ENCODE data around the gene NDUFS6. TPM values are rescaled to one million over a fixed set of nuclear protein-coding genes. Genes with fewer than 3 reads are reported as not detected.

The NDUFS6 gene
- total and polyA plus RNA-seq, 2 of the 8 experiments (the other 6 are each of a cell fraction or from before 2014, with no cell fraction given) = 72.7 to 191 TPM

GRCh38 chr5:1761453-1761755 lies 39.8 kb upstream of the NDUFS6 start (continued):
- TF ChIP-seq CHD7 (IDR thresholded peaks at IDR 0.05; ENCODE audit: insufficient replicate concordance, low read length) = no peak
- no peak for TF ChIP-seq TBP (IDR thresholded peaks at IDR 0.05; ENCODE audit: low read depth, low read length)
- no peak for TF ChIP-seq SAP30 (IDR thresholded peaks at IDR 0.05; ENCODE audit: insufficient read depth, insufficient replicate concordance, low read length)
- no peak for TF ChIP-seq YY1 (IDR thresholded peaks at IDR 0.05; ENCODE audit: low read depth, low read length)
- TF ChIP-seq RAD21 (IDR thresholded peaks at IDR 0.05 in 1 of 2, conservative IDR thresholded peaks at IDR 0.05 in 1 of 2; ENCODE audit: low read depth in 2 of 2, low read length in 2 of 2) = no peak
- TF ChIP-seq ASH2L (IDR thresholded peaks at IDR 0.05; ENCODE audit: low read length) = no peak
- TF ChIP-seq CREB1 (IDR thresholded peaks at IDR 0.05) = no peak
- no peak for TF ChIP-seq NRF1 (IDR thresholded peaks at IDR 0.05; ENCODE audit: low read depth, low read length)
